Measurements from ENCODE around the gene SFTPD. TPM values are rescaled to one million over a fixed set of nuclear protein-coding genes. Genes with fewer than 3 reads are reported as not detected.
"Not testable (repeated sequence)": the region's sequence is repeated elsewhere in the genome, so short reads cannot be mapped to it uniquely, and the experiment has no call there.

The SFTPD gene
- total and polyA plus RNA-seq, 8 donors = 6.5 to 878 (median 8.9) TPM

DNA sequence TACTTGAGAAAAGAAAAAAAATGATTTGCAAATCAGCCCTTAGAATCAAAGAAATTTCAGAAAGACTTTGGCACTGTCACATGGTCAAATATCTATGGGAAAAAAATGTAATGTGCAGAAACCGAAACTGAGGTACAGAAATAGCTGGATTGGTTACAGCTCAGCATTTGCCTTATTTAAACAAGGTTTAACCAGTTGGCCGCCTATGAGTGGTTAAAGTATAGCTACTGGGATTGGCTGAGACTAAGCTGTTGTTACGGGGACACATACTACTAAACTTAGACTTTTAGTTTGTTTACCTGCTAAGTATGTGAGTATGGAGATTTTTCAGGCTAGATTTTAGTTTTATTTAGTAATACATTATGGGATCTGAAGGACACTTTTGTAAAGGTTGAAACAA, 38.6 kb downstream of the SFTPD start:
- Histone ChIP-seq H3K9me3 (no peaks in the 10 kb centered on the region), H3K36me3 (no peaks in the 10 kb centered on the region), H3K27ac (no peak overlapping the region), H3K27me3 (peaks cover 0 to 5% of the 10 kb centered on the region in 2 donors), H3K4me1 (peaks cover 0 to under 1% of the 10 kb centered on the region in 2 donors), H3K4me3 (peak overlapping the region in 1 of 2 donors; percentile 2)
- TF ChIP-seq, protein P1, sequence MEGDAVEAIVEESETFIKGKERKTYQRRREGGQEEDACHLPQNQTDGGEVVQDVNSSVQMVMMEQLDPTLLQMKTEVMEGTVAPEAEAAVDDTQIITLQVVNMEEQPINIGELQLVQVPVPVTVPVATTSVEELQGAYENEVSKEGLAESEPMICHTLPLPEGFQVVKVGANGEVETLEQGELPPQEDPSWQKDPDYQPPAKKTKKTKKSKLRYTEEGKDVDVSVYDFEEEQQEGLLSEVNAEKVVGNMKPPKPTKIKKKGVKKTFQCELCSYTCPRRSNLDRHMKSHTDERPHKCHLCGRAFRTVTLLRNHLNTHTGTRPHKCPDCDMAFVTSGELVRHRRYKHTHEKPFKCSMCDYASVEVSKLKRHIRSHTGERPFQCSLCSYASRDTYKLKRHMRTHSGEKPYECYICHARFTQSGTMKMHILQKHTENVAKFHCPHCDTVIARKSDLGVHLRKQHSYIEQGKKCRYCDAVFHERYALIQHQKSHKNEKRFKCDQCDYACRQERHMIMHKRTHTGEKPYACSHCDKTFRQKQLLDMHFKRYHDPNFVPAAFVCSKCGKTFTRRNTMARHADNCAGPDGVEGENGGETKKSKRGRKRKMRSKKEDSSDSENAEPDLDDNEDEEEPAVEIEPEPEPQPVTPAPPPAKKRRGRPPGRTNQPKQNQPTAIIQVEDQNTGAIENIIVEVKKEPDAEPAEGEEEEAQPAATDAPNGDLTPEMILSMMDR (IDR thresholded peaks at IDR 0.05) = no peak
- DNase-seq = no peak
- intact Hi-C loops (cut with DNase I) = no loop called here
- ATAC-seq = peak; percentile 96

- no peak for DNase-seq
- intact Hi-C loops (cut with DNase I) = no loop called here
- Histone ChIP-seq H3K4me1 (peaks cover 0 to 5% of the 10 kb centered on the region in 2 donors), H3K27ac (peak overlapping the region; percentile 65 to 81), H3K36me3 (no peaks in the 10 kb centered on the region), H3K27me3 (peaks cover 0 to 24% of the 10 kb centered on the region in 2 donors), H3K9me3 (no peaks in the 10 kb centered on the region), H3K4me3 (peak overlapping the region; percentile 44 to 54)
- ATAC-seq = peak; percentile 66
- TF ChIP-seq, protein P1 (IDR thresholded peaks at IDR 0.05) = no peak
These were observed 43.3 kb downstream of the SFTPD start for GRCh38 chr10:79905322-79906314.

DNA sequence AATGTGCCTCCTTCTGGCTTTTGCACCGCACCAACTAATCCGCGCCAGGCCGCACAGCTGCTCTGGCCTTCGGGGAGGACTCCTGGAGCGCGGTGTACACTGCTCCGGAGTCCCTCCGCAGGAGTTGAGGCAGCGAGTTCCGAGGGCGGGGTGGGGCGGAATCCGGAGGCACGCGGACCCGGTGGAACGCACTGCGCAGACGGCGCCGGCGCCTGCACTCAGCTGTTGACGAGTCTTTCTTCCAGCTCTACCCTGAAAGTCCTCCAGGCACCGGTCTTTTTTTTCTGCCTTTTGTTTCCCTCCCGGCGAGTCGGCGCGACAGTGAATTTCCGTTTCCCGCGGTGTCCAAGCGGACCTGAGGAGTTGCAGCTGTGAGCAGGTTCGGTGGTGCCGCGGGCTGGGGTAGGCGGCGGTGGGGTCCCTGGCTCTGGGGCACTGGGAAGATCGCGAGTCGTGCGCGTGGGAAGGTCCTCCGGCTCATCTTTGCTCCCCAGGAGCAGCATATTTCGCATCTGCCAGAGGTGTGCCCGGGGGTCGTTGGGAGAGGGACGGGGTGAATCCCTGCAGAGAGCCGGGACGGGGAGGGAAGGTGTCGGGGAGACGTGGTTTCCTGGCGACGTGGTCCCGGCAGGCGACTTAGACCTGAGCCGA, 44.1 kb downstream of the SFTPD start:
- Histone ChIP-seq H3K27me3 (peaks cover 0 to 24% of the 10 kb centered on the region in 2 donors), H3K4me1 (peaks cover 0 to 5% of the 10 kb centered on the region in 2 donors), H3K27ac (peak overlapping the region; percentile 65 to 81), H3K36me3 (no peaks in the 10 kb centered on the region), H3K4me3 (peak overlapping the region; percentile 44 to 54), H3K9me3 (no peaks in the 10 kb centered on the region)
- TF ChIP-seq, protein P1 (IDR thresholded peaks at IDR 0.05) = no peak
- intact Hi-C loops (cut with DNase I) = no loop called here
- DNase-seq (peak; percentile 64 to 92 (median 74)), ATAC-seq (peak; percentile 98)

- peaks cover 0 to 34% of the 10 kb centered on the region in 2 donors for H3K27me3 ChIP-seq
- H3K9me3 ChIP-seq; intact Hi-C loops (cut with DNase I); DNase-seq; H3K4me1 ChIP-seq; H3K36me3 ChIP-seq; H3K4me3 ChIP-seq; ATAC-seq; H3K27ac ChIP-seq: not testable (repeated sequence)
These were observed 47.3 kb downstream of the SFTPD start for GRCh38 chr10:79901571-79901970.

DNA sequence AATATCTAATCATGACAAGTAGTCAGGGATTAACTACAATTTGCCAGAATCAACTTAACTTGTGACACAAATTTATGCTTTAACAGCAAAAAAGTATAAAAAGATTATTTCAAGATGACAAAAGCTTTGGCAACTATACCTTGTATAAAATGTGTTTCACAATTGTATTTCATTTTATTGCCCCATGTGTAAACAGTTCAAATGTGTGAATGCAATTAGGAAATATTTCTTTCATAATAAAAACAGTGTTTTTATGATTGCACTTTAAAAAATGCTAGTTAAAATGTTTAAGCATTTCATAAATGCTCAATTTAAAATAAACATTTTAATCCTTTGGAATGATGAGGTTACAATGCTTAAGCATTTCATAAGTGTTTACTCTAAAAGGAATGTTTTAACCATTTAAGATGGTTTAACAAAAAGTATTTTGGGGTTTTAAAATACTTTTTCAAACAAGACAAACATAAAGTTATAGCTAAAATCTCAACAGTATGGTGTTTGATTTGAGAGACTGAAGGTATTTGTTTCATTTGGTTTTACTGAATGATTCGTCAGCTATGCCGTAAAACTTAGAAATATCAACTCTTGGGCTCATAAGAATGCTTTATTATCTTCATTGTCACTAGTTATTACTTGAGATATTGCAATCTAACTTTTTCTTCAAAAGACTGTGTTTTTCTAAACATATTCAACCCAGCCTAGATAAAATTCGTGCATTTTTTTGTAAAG, 50.1 kb downstream of the SFTPD start:
- TF ChIP-seq, protein P1 (IDR thresholded peaks at IDR 0.05) = no peak
- no peaks in the 10 kb centered on the region for H3K9me3 ChIP-seq
- peaks cover 0 to 4% of the 10 kb centered on the region in 2 donors for H3K4me1 ChIP-seq
- H3K27me3 ChIP-seq = peaks cover 0 to 16% of the 10 kb centered on the region in 2 donors
- H3K4me3 ChIP-seq = no peak overlapping the region
- intact Hi-C loops (cut with DNase I) = no loop called here
- no peaks in the 10 kb centered on the region for H3K36me3 ChIP-seq
- ATAC-seq (no peak), DNase-seq (peak in 1 of 4 donors; percentile 7)
- H3K27ac ChIP-seq = no peak overlapping the region

GRCh38 chr10:79892896-79893295, 56.0 kb downstream of the SFTPD start:
- H3K27me3 ChIP-seq = peaks cover 0 to 15% of the 10 kb centered on the region in 2 donors
- intact Hi-C loops (cut with DNase I); H3K4me3 ChIP-seq; H3K27ac ChIP-seq; H3K36me3 ChIP-seq; H3K9me3 ChIP-seq; ATAC-seq; DNase-seq; H3K4me1 ChIP-seq: not testable (repeated sequence)

Measured in left lung (tissue), 10 donors.